GM19043 (cell line): ENCODE data around the gene EGR2.

Experiments
- ATAC-seq: cut with Tn5 transposase; IDR thresholded peaks from one replicate; pipeline ENCODE4 v1.9.1; 2021; ENCODE audit warnings: low read depth; ENCODE audit not compliant: unreplicated experiment

The EGR2 gene

DNA sequence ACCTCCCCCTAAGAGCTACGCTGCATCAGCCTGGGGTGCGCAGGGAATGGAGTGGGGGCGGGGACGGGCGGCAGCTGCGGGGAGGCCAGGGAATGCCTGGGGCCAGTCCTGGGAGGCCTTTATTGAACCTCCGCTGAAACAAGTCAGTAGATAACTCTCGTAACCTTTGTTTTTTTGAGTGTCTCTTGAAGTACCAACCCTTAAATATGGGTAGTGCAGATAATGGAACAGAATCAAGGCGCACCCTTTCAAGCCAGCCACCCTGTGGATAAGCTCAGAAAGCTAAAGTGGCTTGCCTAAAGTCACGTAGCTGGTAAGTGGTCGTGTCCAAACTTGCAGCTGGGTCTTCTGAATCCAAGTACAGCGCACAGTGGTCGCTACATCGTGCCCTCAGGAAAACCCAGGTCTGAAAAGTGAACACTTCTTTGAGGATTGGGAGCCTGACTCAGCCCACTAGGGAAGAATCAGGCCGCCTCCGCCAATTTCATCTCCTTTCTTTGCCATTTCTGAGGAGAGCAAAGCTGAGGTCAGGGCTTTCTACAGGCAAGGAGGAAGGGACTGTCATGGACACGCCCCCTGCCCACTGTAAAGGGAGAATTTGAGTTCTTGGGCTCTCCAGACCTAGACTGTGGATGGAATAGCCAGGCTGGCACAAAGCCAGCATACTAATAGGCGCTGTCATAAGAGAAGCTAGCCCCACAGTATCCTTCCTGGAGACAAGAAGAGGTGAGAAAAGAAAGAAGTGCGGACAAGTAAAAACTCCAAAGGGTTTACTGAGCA is 3.2 kb upstream of the EGR2 start:
- no peak for ATAC-seq

DNA sequence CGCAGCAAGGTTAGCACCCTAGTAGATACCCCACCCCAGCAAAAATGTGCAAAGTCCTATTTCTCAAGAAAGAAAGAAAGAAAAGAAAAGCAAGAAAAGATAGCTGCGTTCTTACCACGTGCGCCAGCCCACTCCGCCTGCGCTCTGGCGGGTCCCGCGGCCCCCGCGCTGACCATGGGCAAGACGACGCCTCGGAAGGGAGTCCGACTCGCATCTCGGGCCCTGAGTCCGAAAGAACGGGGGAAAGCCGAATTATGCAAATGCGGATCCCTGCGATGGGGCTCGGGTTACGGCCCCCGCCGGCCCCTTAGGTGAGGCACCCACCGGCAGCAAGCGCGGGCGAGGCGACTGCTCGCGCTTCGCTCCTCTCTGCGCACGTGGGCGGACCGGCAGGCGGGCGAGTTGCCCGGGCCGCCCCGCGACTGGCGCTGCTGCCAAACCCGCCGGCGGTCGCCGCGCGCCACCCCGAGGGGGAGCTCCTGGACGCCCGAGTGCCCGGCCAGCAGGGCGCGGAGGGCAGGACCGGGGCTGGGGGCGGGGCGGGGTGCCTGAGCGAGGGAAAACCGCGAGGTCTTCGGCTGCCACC is 2.4 kb upstream of the EGR2 start:
- no peak for ATAC-seq

DNA sequence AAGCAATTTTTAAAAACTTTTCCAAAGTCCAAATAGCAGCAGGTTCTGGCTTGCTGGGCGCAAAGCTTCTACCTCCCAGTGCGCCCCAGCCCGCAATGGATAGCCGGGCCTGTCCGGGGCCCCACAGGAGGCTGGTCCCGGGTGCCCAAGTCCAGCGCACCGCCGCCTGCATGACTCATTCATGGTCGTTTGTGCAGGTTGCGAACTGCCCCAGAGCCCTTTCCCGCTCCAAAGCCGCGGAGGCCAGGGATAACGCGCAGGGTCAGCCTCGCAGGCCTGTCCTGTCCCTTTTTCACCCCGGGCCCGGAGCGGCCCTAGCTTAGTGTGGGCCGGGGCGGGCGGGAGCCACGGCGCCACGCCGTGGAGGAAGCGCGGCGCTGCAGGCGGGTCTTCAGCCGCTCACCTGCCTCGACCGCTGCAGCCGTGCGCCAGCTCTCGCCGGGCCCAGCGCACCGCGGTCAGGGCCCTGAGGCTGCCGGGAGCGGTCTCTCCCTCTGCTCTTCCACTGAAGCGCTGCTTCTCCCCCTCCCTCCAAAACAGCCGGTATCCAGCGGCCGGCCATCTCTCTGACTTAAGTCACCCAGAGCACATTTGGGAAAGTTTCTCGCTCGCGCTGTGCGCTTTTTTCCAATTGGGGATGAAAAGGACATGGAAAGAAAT is 1.7 kb upstream of the EGR2 start:
- peak; percentile 26 for ATAC-seq

DNA sequence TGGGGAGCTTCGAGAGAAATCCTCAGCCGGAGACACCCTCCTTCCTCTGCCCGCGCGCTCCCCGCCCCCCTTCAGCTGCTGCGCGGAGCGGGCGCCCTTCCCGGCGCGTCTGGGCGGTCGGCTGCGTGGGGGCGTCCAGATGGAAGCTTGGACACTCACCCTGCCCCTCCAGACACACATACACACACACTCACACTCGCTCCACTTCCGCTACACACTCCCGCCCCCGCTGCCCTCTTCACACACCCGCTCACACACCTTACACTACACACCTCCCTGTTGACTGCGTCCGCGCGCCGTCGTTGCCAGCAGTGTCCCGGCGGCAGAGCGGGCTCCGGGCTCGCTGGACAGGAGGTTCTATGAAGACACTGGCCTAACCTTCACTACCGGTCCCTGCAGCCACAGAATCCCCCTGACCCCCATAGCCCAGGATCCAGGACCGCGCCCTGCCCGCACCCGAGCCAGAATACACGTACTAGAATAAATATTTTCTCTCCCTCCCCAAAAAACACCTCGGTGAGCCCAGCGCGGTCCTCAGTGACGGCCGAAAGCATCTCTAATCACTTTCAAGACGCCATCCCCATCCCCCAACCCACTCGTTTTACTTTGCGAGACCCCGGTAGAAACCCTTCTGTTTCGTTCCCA is 1.1 kb upstream of the EGR2 start:
- no peak for ATAC-seq

DNA sequence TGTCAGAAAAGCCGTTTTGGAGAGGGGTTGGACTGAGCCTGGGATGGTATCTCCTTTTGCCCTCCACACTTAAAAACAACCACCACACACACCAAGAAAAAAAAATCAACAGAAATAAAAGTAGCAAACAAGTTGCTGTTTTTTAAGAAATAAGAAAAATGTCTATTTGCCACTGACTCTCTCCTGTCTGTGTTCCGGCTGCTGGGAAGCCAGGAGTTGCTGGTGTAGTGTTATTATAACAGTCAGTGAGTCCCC is 163 bp downstream of the EGR2 start:
- ATAC-seq: no peak

DNA sequence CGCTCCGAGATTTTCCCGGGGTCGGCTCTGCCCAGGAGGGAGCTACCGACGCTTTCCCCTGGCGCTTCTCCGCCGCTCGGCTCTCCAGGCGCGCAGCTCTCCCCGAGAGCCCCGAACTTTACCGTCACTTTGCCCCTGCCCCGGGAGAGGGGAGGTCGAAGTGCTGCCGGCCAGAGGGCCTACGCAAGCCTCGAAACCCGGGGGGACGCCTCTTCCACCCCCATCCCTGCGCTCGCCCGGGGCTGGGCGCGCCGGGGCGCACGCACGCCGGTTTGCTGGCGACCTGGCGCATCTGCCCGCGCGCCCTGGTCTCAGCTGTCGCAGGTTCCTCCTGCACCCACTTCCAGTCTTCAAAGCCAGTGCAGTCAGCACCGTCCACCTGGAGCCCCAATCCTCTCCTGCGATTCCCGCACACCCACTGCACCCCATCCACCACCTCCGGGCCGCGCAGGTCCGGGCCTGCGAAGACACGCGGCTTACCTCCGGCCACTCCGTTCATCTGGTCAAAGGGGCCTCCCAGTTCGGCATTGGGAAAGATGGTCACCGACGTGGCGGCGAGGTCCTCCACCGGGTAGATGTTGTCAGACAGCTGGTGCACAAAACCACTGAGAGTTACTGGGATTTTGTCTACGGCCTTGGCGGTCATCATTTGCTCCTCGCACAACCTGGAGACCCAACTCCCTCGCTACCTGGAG is 638 bp downstream of the EGR2 start:
- ATAC-seq: no peak

DNA sequence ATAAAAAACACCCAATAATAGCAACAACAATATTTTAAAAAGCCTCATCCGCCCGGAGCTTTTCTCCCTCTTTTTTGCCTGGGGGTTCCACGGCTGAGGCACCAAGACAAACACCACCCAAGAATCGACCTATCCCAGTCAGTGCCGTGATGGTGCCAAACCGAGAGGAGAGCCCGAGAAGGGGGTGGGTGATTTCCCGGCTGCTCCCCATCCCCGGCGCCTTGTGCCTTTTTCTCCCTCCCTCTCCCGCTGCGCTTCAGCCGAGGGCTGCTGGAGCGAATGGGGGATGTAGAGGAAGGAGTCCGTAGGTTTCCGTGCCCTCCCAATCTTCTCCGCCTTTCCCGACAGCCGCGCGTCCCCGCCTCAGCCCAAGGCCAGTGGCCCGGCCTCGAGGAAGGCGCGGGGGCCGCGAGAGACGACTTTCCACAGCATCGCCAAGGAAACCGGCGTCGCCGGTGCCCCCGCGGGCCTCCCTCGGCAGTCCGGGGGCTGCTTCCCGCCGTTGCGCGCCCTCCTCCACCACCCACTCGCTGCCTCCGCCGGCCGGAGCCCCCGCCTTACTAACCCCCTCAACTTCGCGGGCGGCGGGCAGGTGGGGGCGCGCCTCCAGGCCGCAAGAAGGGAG is 1.3 kb downstream of the EGR2 start:
- no peak for ATAC-seq

DNA sequence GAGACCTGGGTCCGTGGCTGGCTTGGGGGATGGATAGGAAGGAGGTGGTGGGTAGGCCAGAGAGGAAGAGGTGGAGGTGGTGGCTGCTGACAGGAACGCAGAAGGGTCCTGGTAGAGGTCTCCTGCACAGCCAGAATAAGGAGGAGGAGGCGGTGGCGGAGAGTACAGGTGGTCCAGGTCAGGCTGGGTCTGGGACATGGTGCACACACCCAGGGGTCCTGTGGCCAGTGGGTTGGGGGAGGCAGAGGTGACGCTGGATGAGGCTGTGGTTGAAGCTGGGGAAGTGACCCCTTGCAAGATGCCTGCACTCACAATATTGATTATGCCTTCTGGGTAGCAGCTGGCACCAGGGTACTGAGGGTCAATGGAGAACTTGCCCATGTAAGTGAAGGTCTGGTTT is 2.2 kb downstream of the EGR2 start:
- ATAC-seq: no peak

DNA sequence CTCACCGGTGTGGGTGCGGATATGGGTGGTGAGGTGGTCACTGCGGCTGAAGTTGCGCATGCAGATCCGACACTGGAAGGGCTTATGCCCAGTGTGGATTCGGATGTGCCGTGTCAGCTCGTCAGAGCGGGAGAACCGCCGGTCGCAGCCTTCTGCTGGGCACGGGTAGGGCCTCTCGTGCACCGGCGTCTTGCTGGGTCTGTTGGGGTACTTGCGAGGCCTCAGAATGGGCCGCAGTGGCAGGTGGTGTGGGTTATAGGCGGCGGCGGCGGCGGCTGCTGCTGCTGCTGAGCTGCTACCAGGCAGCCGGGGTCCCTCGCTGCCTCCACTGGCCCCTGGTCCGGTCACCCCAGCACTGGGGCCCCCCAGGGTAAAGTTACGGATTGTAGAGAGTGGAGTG is 2.7 kb downstream of the EGR2 start:
- no peak for ATAC-seq

DNA sequence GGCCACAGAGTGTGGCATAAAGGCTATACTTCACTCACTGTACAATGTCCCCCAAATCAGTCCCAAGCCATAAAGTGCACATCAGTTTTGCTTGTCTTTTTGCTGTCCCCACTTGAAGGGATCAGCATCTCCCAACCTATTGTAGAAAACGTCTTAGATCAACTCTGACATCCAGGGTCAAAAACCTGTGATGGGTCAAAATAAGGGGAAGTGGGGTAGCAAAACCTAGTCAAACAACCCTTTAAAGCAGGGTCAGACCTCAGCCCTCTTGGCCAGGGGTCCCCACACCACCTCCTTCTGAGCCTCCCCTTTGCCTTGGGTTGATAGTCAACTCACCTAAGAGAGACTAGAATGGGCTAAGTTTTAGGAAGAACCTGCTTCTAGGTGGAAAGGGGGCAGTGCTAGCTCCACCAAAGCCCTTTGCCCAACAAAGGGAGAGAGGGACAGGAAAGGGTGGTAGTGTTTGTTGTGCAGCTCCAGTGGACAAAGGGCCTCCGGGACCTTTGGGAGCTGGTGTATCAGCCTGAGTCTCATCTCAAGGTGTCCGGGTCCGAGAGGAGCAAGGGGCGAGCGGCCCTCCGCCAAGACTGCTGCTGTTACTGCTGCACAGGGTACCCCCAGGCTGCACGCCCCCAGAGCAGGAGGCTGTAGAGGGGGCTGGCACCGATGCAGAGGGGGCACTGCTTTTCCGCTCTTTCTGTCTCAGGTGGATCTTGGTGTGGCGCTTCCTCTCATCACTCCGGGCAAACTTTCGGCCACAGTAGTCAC is 3.3 kb downstream of the EGR2 start:
- ATAC-seq: no peak

DNA sequence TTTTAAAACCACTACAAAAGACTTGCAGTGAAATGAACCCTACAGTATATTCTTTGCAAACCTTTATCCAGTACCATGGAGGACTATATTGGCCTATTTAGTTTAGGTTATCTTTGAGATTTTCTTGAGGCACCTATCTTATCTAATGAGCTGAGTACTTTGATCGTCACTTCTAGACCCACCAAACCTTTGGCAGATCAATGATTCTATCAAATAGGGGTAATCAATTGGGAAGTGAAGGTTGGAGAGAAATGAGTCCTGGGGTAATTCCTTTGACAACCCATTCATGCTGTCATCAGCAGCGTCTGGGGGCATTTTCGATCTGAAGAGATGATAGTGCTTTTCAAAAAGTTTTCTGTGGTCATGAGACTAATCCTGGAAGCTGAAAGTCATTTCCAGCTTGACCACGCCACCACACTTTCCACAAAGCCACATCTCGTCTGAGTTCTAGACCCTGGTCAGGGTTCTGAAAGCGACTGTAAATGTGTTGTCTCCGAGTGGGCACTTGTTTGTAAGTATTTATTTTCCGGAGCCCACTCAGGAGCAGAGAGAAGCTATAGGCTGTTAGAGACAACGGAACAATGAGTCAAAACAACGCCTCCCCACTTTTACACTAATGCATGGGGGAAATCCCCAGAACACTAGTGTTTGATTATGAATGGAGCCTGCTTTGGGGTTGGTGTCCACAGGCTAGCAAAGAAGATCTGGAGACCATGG is 4.8 kb downstream of the EGR2 start:
- ATAC-seq: peak; percentile 35

DNA sequence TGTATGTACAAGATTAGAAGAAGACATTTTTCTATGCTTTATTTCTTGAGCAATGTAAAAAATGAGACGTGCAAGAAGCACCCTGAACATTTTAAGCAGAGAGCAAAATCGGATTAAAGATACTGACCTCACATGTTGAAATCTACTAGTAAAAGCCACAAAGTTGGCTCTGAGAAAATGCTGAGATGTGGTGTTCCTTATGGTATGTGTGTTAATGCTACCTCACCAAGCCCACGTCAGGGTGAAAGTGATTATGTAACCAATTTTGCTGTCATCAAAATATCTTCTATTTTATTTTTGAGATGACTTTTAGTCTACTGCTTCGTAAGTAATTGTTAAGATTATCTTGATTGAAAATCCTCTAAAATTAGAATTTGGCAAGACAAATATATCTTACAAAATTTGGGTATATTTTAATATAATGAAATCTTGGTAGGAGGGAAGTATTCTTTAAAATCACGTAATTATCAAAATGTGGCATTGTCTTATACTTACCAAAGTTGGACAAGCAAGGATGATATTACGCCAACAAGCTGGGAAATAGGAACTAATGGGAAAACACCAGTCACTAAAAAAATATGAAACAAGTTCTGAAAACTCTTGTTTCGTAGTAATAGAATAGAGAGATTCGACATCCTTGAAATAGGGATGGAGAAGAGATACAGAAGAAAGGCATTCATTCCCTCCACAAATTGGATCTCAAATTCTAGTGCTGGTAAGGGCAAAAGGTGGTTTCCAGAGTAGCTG is 5.8 kb downstream of the EGR2 start:
- no peak for ATAC-seq

DNA sequence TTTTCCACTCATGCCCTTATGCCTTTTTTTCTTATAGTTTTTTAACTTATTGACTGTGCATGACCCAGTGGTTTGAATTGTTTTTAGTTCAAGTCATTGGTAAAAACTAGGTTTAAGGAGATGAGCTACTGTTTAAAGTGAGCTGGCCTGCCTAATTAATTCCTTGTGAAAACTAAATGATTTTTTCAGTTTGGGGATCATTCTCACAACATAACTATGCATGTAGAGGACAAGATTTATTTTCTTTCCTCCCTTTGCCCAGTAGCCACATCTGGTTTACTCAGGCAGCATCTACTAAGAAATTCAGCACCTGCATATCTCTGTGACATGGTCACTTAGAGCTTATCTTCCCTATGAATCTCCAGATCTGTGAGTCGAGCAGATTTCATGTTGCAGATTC is 9.9 kb downstream of the EGR2 start:
- ATAC-seq: no peak

DNA sequence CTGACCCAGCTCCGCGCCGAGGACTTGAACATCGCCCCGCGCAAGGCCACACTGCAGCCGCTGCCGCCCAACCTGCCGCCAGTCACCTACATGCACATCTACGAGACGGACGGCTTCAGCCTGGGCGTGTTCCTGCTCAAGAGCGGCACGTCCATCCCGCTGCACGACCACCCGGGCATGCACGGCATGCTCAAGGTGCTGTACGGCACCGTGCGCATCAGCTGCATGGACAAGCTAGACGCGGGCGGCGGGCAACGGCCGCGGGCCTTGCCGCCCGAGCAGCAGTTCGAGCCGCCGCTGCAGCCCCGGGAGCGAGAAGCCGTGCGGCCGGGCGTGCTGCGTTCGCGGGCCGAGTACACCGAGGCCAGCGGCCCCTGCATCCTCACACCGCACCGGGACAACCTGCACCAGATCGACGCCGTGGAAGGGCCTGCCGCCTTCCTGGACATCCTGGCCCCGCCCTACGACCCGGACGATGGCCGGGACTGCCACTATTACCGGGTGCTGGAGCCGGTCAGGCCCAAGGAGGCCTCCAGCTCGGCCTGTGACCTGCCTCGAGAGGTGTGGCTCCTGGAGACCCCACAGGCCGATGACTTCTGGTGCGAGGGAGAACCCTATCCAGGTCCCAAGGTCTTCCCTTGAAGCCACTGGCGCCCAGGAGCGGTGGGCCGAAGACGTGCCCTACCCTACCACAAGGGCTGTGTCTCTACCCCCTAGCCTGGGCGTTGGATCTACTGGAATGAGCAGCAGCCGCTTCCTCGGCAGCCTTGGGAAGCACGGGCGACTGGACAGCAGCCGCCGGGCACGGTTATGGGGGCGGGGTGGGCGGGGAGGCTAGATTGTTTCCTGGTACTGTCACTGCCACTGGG is 10.7 kb downstream of the EGR2 start:
- ATAC-seq: peak; percentile 7

DNA sequence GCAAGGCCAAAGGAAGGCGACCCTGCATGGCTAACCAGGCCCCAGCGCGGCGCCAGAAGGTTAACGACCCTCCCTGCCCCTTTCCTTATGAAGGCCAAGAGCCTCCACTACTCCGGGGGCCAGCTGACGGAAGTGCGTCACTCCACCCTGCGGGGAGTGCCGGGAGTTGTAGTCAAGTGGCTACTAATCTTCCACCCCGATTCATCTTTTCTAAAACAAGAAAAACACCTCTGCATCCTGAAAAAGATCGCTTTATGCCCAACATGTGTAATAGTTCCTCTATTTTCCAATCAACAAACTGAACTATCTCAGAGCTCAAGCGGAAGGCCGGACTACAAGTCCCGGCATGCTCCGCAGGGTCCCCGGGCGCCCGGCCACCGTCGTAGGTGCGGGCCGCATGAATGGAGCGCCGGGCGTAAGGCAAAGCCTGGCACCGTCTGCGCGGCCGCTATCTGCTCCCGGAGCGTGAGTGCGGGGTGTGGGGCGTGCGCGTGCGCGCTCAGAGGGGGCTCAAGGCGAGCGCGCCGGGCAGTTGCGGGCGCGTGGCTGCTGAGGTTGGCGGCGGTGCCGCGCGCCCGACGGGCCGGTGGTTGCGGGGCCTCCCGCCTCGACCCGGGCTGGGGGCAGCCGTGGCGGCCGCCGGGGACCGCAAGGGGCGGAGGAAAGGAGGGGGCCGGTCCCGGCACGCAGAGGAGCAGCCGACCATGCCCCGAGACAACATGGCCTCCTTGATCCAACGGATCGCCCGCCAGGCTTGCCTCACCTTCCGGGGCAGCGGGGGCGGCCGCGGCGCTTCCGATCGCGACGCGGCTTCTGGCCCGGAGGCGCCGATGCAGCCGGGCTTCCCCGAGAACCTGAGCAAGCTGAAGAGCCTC is 11.6 kb downstream of the EGR2 start, which contains the start of gene ADO:
Gene ADO, plus strand, starts transcription at position 365 of the 875 bp plus-strand sequence. Its CDS starts 340 bp downstream, at position 705.
- ATAC-seq: peak; percentile 82

DNA sequence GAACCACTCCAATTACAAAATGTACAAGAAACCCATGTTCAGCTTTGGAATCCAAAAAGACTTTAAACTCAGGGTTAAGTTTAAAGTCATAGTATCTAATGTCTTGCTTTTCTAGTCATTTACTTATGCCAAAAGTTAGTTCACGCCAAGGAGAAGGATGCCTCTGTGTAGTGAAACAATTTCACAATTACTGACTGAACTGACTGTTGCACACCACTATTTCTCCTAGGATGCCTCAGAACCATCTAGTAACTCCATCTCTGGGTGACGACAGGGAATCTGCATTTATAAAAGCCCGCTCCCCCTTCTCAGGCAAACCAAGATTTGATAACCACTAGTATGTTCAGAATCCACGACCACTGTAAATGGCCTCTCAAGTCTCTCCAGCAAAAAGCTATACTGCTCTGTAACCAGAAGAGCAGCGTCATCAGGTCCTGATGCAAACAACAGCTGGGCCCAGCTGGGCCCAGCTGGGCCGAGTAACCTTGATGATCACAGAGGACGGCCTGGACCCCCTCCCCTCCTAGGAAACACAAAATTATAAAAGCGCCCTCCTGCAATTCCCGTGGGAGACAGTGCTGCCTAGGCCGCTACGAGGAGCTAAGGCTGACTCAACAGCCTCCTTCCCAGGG is 12.3 kb downstream of the EGR2 start:
- no peak for ATAC-seq
